Erythroblast (primary cell): ENCODE results near the gene CDH2.

ENCODE experiments used
- GATA1 ChIP-seq: IDR thresholded peaks from 2 replicates; pipeline ENCODE4 v1.6.1; 2011; ENCODE audit warnings: low read depth, mild to moderate bottlenecking, control low read depth, low read length, moderate library complexity
- POLR2A ChIP-seq: IDR thresholded peaks from 2 replicates; pipeline ENCODE4 v1.6.1; 2011; ENCODE audit warnings: mild to moderate bottlenecking, low read length

DNA sequence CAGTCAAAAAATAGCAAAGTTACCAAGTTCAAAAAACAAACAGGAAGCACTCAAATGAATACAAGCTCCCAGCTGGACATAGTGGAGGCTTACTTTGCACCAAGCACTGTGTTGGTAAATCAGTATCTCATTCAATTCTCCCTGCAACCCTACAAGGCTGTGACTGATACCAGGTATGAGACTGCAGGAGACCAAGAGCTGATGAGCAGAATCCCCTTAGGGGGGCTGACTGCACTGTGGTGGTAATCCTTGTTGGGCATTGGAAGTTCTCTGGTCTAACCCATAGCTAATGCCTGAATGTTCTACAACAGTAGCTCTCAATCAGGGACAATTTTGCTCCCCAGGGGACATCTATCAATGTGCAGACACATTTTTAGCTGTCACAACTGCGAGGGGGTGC, 26.0 kb downstream of the CDH2 start:
- TF ChIP-seq POLR2A, result no peak
- no peak for TF ChIP-seq GATA1
